ENCODE data around the gene PRR3.

DNA sequence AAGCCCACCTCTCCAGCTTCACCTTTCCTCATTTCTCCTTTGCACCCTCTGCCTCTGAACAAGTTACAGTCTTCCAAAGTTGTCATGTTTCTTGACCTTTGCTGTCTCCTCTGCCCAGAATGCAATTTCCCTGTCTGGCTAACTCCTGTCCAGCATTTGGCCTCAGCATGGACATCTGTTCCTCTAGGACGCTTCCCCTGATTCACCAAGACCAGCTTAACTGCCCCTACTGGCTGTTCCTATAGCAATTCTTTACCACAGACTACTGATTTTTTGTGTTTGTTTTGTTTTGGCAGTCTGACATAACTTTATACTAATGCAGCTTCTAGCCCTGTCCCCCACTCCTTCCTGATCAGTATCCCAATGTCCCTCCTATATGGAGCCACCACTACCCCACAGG lies 14.2 kb upstream of the PRR3 start:
- no peak for TF ChIP-seq POLR2AphosphoS5 (IDR thresholded peaks at IDR 0.05; ENCODE audit: borderline replicate concordance, low read depth, low read length)
- TF ChIP-seq EZH2 (IDR thresholded peaks at IDR 0.05): no peak
- no peak for TF ChIP-seq FOXP2 (optimal IDR thresholded peaks at IDR 0.05; ENCODE audit: control extremely low read depth, extremely low read length, insufficient read depth)
